A673 (cell line): ENCODE measurements around the gene NPPA. TPM values are rescaled to one million over a fixed set of nuclear protein-coding genes. Genes with fewer than 3 reads are reported as not detected.

Source experiments
- BruUV-seq: library from RNA; stranded (reverse); fragments of 400-500 nt; replicated peaks from 2 replicates; lab custom pipeline; 2021; lab: Mats Ljungman, UMichigan
- CTCF ChIA-PET: fragments of 300-600 bp; sonication (Branson Sonifier 250); formaldehyde crosslinking; loops from one replicate; lab custom pipeline; 2022; ENCODE audit warnings: antibody characterized with exemption; lab: Charles Lee
- POLR2A ChIA-PET: fragments of 300-600 bp; sonication (Branson Sonifier 250); formaldehyde crosslinking; loops from one replicate; lab custom pipeline; 2022; ENCODE audit warnings: antibody characterized with exemption; ENCODE audit not compliant: low non-redundant PET; lab: Charles Lee
- DNase-seq: peaks from one replicate; pipeline ENCODE4 v3.0.0-alpha.2; 2015; ENCODE audit warnings: low spot score
- H3K27ac ChIP-seq: fragments of 200-600 bp; sonication (generic); 2 replicates; pipeline ENCODE4 v1.5.1; 2016; ENCODE audit warnings: mixed run types, low read depth, mild to moderate bottlenecking, mixed read lengths, antibody characterized with exemption, low read length; ENCODE audit not compliant: poor library complexity, severe bottlenecking
- H3K27me3 ChIP-seq: fragments of 200-600 bp; sonication (generic); replicated peaks from 2 replicates; pipeline ENCODE4 v1.6.1; 2017; ENCODE audit warnings: mixed run types, low read depth, mild to moderate bottlenecking, mixed read lengths, antibody characterized with exemption, low read length; ENCODE audit not compliant: insufficient read depth, poor library complexity
- H3K36me3 ChIP-seq: fragments of 200-600 bp; sonication (generic); 2 replicates; pipeline ENCODE4 v1.6.1; 2016; ENCODE audit warnings: mixed run types, mild to moderate bottlenecking, mixed read lengths, antibody characterized with exemption, low read length; ENCODE audit not compliant: insufficient read depth, poor library complexity, severe bottlenecking
- H3K4me1 ChIP-seq: fragments of 200-600 bp; sonication (generic); 2 replicates; pipeline ENCODE4 v1.6.1; 2017; ENCODE audit warnings: mixed run types, mild to moderate bottlenecking, mixed read lengths, antibody characterized with exemption, low read length; ENCODE audit not compliant: insufficient read depth, poor library complexity, severe bottlenecking
- H3K4me3 ChIP-seq: fragments of 200-600 bp; sonication (generic); 2 replicates; pipeline ENCODE4 v1.5.1; 2016; ENCODE audit warnings: low read depth, mixed run types, mild to moderate bottlenecking, mixed read lengths, low read length; ENCODE audit not compliant: poor library complexity, severe bottlenecking
- H3K9me3 ChIP-seq: fragments of 200-600 bp; sonication (generic); 2 replicates; pipeline ENCODE4 v1.6.1; 2016; ENCODE audit warnings: mixed run types, low read depth, mild to moderate bottlenecking, mixed read lengths, antibody characterized with exemption, low read length; ENCODE audit not compliant: poor library complexity, severe bottlenecking
- EZH2 ChIP-seq: fragments of 200-600 bp; sonication (generic); IDR thresholded peaks from 2 replicates; pipeline ENCODE4 v1.6.1; 2017; ENCODE audit warnings: borderline replicate concordance, low read depth, mild to moderate bottlenecking, mixed read lengths, antibody characterized with exemption, low read length; ENCODE audit not compliant: poor library complexity, severe bottlenecking
- intact Hi-C: fragments of 100-400 bp; cut with micrococcal nuclease; formaldehyde crosslinking; loops from one replicate; pipeline ENCODE4 v1.10.0; 2022; ENCODE audit not compliant: unreplicated experiment
- total RNA-seq: library from RNA; stranded (reverse); gene quantifications from 2 replicates; pipeline ENCODE4 v1.2.3, GENCODE V29; 2021
- TF ChIP-seq, protein P1 (sequence below): fragments of 300-800, 200-600 bp; sonication (generic); conservative IDR thresholded peaks from 2 replicates; pipeline ENCODE4 v1.5.1; 2017; ENCODE audit warnings: low read depth, mild to moderate bottlenecking, antibody characterized with exemption, low read length, moderate library complexity, mixed read lengths

NPPA gene
- total RNA-seq, 1 experiment from 2014 or later = not detected

DNA sequence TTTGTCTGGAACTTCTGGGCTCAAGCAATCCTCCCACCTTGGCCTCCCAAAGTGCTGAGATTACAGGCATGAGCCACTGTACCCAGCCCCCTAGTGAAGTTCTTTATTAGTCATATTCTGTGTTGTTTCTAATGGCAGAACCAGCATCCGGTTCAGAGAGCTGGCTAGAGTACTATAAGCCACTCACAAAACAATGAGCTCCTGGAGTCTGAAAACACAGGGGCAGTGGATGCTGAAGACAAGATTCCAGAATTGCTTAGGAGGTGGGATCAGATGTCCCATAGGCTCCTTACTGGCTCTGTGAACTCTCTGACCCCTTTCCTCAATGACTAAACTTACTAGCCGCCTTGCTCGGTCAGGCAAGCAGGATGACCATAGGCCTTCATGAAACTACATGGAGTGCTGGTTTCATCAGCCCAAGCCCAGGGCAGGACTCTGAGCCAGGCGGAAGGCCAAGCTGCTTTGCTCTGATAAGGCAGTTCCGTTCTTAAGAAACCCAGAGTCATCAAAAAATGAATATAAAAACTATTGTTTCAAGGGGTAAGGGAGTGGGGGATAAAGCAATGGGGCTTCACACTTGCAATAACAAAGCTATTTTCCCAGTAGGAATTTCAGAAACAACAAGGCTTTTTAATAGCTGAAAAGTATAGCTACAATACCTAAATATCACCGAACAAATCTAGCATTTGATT lies 49.9 kb downstream of the NPPA start:
- Histone ChIP-seq H3K36me3 (peaks cover 44% of the 10 kb centered on the region), H3K27me3 (no peaks in the 10 kb centered on the region), H3K9me3 (no peaks in the 10 kb centered on the region), H3K27ac (no peak overlapping the region), H3K4me3 (no peak overlapping the region), H3K4me1 (peaks cover under 1% of the 10 kb centered on the region)
- DNase-seq = no peak
- BruUV-seq = no TSS peak
- intact Hi-C loops = no loop called here
- TF ChIP-seq EZH2 = no peak
- TF ChIP-seq, protein P1, sequence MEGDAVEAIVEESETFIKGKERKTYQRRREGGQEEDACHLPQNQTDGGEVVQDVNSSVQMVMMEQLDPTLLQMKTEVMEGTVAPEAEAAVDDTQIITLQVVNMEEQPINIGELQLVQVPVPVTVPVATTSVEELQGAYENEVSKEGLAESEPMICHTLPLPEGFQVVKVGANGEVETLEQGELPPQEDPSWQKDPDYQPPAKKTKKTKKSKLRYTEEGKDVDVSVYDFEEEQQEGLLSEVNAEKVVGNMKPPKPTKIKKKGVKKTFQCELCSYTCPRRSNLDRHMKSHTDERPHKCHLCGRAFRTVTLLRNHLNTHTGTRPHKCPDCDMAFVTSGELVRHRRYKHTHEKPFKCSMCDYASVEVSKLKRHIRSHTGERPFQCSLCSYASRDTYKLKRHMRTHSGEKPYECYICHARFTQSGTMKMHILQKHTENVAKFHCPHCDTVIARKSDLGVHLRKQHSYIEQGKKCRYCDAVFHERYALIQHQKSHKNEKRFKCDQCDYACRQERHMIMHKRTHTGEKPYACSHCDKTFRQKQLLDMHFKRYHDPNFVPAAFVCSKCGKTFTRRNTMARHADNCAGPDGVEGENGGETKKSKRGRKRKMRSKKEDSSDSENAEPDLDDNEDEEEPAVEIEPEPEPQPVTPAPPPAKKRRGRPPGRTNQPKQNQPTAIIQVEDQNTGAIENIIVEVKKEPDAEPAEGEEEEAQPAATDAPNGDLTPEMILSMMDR = no peak
- ChIA-PET POLR2A (no interaction called here), CTCF (interaction anchor here (0.5 kb wide), 1 partner anchor 16 kb away, joined by 6 read pairs; no protein-coding TSS in a partner anchor)

DNA sequence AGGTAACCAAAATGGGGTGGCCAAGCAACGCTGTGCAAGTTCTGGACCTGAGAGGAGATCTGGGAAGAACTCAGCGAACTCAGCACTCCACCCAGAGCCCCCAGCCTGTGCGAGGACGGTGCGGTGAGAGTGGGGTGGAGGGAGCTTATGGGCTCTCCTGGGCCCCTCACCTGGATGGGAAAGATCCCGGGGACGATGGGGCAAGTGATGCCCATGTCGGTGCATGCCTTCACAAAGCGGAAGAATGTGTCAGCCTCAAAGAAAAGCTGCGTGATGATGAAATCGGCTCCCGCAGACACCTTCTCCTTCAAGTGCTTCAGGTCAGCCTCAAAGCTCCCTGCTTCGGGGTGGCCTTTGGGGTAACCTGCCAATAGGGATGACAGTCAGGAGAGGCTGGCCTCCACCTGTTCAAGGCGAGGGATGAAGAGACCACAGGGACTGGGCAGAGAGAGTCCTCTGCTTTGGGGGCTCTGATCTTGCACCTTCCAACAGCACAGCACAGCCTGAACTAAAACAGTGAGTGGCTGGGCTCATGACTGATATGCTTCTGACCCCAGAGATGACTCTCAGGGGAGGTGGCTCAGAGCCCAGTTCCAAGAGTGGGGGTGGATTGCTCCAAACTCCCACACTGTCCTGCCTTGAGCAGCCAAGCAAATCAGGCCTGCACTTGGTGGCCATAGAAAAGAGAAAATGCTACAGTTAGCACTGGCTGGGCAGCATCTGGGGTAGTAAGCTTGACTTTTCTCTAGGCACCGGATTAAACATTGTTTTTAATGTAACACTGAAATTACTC lies 51.4 kb downstream of the NPPA start:
- TF ChIP-seq, protein P1 = no peak
- TF ChIP-seq EZH2 = no peak
- no TSS peak for BruUV-seq
- Histone ChIP-seq H3K36me3 (peaks cover 42% of the 10 kb centered on the region), H3K27ac (no peak overlapping the region), H3K4me1 (no peaks in the 10 kb centered on the region), H3K9me3 (no peaks in the 10 kb centered on the region), H3K27me3 (no peaks in the 10 kb centered on the region), H3K4me3 (no peak overlapping the region)
- CTCF ChIA-PET = no interaction called here
- POLR2A ChIA-PET = no interaction called here
- intact Hi-C loops = no loop called here
- no peak for DNase-seq

Other genes with a start within 250 kb of the NPPA start
- 0.61 TPM in 1 of 2 replicates, not detected in the other for gene FBXO2, start 193.4 kb downstream of the NPPA start, total RNA-seq
- 19.3 and 28.2 TPM in 2 replicates for gene FBXO44, start 192.9 kb downstream of the NPPA start, total RNA-seq
- 2.6 and 4.5 TPM in 2 replicates for gene FBXO6, start 183.6 kb downstream of the NPPA start, total RNA-seq
- gene MAD2L2, start 166.6 kb downstream of the NPPA start, total RNA-seq = 134 and 155 TPM in 2 replicates
- 5.5 and 6.7 TPM in 2 replicates for gene DRAXIN, start 156.1 kb downstream of the NPPA start, total RNA-seq
- gene AGTRAP, start 111.6 kb downstream of the NPPA start, total RNA-seq = 23.6 and 33.5 TPM in 2 replicates
- not detected in 2 replicates for gene C1orf167, start 85.6 kb downstream of the NPPA start, total RNA-seq
- gene MTHFR, start 41.8 kb downstream of the NPPA start, total RNA-seq = 23.3 and 25.8 TPM in 2 replicates
- 42.0 and 48.1 TPM in 2 replicates for gene CLCN6, start 41.6 kb downstream of the NPPA start, total RNA-seq
- not detected in 2 replicates for gene NPPB, start 11.2 kb upstream of the NPPA start, total RNA-seq
- 52.4 and 53.4 TPM in 2 replicates for gene KIAA2013, start 78.6 kb upstream of the NPPA start, total RNA-seq
- gene PLOD1, start 86.9 kb upstream of the NPPA start, total RNA-seq = 94.8 and 103 TPM in 2 replicates
- gene MFN2, start 132.7 kb upstream of the NPPA start, total RNA-seq = 157 and 160 TPM in 2 replicates
- 43.8 and 45.9 TPM in 2 replicates for gene MIIP, start 171.7 kb upstream of the NPPA start, total RNA-seq
- not detected in 2 replicates for gene TNFRSF8, start 215.5 kb upstream of the NPPA start, total RNA-seq